NCI-H1105 treated with DMSO at 0.1 percent for 48 hours (cell line): Measurements from ENCODE around the gene CASP7.

Source experiments
- DNase-seq: peaks from one replicate; lab custom pipeline; 2025; lab: John Stamatoyannopoulos, UW

Gene CASP7

GRCh38 chr10:113666682-113667252 lies 12.9 kb upstream of the CASP7 start:
- no peak for DNase-seq

- DNase-seq, result peak; percentile 20
Measured at GRCh38 chr10:113680190-113681111, 739 bp downstream of the CASP7 start.

DNA sequence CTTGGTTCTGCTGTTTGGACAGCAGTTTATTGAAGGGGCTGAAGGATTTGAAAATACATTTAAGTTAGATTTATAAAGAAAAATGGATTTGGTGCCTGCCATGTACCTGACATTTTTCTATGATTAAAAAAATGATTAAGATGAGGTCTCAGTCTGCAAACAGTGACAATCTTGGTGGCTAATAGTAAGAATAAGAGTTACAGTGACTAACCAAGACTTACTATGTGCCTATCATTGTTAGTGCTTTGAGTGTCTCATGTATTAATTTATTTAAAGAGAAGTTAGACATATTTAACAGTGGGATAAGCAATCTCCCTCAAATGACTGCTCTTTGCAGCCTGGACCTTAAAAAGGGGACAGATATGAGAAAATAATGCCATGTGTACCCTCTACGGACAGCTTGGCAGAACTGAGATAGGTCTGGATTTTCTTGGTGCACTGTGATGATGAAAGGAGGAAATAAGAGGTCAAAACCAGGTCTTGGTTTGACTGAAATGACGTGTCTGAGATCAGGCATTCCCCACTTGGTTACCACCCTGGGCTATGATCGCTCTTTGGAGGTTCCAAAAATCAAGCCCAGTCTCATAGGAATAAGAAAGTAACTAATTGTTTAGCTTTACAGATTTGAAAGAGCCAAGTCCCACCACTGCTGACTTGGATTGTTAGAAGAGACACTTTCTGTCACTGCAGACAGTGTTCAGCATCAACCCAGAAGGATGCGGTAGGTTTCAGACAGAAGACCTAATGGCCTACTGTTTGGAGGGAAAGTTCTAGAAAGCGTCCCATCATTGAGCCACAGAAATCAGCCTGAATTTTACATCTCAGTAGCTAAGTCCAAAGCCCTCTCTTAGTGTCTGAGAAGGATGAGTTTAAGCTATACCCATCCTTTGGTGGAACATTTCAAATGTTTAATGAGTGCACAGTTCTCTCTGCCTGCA lies 2.1 kb downstream of the CASP7 start:
- no peak for DNase-seq

GRCh38 chr10:113683300-113683699 lies 3.6 kb downstream of the CASP7 start:
- DNase-seq, result no peak

- DNase-seq, result no peak
Measured at GRCh38 chr10:113686028-113686427, 6.3 kb downstream of the CASP7 start.

DNA sequence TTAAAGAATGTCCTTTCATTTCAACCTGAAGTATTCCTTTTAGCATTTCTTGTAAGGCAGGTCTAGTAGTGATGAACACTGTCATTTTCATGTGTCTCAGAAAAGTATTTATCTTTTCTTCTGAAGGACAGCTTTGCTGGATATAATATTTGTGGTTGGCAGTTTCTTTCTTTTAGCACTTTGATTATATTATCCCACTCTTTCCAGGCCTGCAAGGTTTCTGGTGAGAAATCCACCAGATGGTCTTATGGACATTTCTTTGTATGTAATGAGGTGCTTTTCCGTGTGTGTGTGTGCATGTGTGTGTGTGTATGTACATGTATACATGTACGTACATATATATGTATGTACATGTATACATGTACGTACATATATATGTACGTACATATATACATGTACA lies 7.3 kb downstream of the CASP7 start:
- DNase-seq, result no peak

- DNase-seq, result no peak
Measured at GRCh38 chr10:113689057-113689456, 9.3 kb downstream of the CASP7 start.

GRCh38 chr10:113689574-113689973 lies 9.9 kb downstream of the CASP7 start:
- DNase-seq, result no peak

DNA sequence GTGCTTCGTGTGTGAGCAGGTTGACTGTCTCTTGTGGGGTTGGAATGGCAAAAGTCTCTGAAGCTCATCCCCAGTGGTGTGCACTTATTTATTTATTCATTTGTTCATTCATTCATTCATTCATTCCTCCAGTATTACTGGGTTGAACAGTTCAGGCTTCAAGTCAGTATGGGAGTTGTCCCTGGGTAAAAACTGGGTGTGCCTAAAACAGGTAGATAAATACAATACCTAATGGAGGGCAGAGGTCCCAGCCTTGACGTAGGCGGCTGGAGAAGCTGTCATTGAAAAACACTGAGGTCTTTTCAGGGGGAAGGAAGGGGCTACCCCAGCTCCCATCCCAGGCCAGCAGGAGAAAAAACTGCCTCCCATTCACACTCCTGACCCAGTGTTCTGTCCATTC lies 11.0 kb downstream of the CASP7 start:
- no peak for DNase-seq

DNA sequence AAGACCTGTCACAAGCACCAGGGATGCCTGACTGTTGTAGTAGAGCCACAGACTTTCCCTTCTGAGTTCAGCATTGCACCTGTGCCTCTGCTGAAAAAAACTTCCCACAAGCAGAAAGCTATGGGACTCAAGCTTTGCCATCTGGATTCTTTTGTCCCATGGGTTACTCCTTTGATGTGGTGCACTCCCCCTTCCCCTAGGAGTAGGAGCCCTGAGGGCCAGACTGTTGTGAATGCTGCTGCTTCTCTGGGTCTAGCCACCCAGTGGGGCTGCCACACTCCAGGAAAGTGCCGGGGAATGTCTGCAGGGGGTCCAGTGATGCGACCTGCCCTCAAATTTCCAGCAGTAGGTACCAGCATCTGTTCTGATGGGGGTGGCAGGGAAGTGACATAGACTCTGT lies 11.7 kb downstream of the CASP7 start:
- no peak for DNase-seq

- no peak for DNase-seq
Measured at GRCh38 chr10:113692271-113692670, 12.6 kb downstream of the CASP7 start.

DNA sequence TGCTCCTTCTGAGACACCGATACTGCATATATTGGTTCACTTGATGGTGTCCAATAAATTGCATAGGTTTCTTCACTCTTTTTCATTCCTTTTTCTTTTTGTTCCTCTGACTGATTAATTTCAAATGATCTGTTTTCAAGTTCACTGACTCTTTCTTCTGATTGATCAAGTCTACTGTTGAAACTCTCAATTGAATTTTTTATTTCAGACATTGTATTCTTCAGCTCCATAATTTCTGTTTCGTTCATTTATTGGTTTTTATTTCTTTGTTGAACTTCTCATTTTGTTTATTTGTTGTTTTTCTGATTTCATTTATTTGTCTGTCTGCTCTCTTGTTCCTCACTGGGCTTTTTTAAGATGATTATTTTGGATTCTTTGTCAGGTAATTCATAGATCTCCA lies 13.6 kb downstream of the CASP7 start:
- no peak for DNase-seq

DNA sequence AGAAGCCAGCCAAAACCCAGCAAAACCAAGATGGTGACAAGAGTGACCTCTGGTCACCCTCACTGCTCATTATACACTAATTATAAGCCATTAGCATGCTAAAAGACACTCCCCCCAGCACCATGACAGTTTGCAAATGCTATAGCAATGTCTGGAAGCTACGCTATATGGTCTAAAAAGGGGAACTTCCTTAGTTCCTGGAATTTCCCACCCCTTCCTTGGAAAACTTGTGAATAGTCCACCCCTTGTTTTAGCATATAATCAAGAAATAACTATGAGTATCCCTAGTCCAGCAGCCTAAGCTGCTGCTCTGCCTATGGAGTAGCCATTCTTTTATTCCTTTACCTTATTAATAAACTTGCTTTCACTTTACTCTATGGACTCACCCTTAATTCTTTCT lies 16.0 kb downstream of the CASP7 start:
- no peak for DNase-seq

- DNase-seq, result no peak
Measured at GRCh38 chr10:113697595-113697994, 17.9 kb downstream of the CASP7 start.

DNA sequence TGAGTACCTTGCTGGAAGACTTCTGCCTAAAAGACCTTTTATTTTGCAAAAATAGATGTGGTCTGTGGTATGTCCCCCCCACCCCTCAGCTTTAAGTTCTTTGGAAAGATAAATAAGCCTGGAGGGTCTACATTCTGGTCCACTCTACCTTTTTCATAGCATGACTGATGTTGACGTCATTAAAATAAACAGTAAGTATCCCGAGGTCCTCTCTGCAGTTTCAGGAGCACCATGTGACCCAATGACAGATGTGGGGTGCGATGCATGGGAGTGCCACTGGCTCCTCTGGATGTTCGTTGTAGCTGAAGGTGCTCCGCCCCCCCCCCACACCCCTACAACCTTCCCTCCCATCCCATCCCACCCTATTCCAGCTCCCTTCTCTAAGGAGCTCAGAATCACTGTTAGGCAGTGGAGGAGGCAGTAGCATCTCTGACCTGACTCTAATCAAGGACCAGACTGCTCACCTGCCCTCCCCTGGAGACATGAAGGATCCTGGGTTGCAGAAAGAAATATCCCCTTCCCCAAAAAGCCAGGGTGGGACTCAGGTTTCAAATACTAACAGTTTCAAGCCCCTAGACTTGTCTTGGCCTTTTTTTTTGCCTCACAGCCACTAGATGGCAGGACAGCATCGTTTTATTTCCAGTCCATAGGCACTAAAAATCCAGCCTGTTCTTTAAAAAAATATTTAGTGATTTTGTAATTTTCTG lies 25.1 kb downstream of the CASP7 start:
- peak; percentile 36 for DNase-seq

DNA sequence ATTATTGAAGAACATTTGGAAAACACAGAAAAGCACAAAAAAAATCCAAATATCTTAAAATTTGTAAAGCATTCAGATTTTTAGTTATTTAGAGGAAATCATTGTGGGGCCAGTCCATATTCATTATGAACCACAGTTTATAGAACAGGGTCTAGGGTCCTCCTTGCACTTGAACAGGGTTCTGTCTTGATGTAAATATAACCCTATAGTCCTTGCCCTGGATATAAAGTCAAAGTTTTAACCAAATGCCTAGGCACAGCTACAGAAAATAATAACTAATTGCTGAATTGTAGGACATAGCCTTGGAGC lies 25.6 kb downstream of the CASP7 start:
- no peak for DNase-seq

GRCh38 chr10:113706623-113707022 lies 26.9 kb downstream of the CASP7 start:
- DNase-seq, result no peak

GRCh38 chr10:113708640-113709039 lies 28.9 kb downstream of the CASP7 start:
- no peak for DNase-seq

- DNase-seq, result peak; percentile 52
Measured at GRCh38 chr10:113709221-113709838, 29.6 kb downstream of the CASP7 start.

DNA sequence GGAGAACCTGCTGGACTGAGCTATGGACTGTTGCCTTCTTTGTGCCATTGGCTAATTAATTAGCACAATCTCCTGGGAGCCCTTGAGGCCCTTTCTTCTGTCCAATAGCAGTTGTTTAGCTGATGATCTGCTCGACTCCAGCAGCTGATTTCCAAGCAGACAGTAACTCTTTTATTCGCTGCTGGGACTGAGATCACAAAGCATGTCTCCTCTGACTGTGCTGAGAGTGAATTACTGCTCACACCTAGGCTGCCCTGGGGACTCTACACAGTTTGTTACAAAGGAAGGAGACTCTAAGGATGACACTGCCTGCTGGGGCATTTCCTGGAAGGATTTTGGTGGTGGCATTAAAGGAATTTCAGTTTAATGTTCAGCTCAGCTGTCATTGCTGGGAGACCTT lies 31.4 kb downstream of the CASP7 start:
- DNase-seq, result no peak

- DNase-seq, result no peak
Measured at GRCh38 chr10:113712024-113712423, 32.3 kb downstream of the CASP7 start.
